CD1c-positive myeloid dendritic cell (primary cell): Measurements from ENCODE around the gene ABCA12.
"Not testable (repeated sequence)": the region's sequence is repeated elsewhere in the genome, so short reads cannot be mapped to it uniquely, and the experiment has no call there.

Experiments
- DNase-seq: peaks from one replicate; pipeline ENCODE4 v3.0.0-alpha.2; 2016; ENCODE audit errors: extremely low spot score

ABCA12 gene, protein sequence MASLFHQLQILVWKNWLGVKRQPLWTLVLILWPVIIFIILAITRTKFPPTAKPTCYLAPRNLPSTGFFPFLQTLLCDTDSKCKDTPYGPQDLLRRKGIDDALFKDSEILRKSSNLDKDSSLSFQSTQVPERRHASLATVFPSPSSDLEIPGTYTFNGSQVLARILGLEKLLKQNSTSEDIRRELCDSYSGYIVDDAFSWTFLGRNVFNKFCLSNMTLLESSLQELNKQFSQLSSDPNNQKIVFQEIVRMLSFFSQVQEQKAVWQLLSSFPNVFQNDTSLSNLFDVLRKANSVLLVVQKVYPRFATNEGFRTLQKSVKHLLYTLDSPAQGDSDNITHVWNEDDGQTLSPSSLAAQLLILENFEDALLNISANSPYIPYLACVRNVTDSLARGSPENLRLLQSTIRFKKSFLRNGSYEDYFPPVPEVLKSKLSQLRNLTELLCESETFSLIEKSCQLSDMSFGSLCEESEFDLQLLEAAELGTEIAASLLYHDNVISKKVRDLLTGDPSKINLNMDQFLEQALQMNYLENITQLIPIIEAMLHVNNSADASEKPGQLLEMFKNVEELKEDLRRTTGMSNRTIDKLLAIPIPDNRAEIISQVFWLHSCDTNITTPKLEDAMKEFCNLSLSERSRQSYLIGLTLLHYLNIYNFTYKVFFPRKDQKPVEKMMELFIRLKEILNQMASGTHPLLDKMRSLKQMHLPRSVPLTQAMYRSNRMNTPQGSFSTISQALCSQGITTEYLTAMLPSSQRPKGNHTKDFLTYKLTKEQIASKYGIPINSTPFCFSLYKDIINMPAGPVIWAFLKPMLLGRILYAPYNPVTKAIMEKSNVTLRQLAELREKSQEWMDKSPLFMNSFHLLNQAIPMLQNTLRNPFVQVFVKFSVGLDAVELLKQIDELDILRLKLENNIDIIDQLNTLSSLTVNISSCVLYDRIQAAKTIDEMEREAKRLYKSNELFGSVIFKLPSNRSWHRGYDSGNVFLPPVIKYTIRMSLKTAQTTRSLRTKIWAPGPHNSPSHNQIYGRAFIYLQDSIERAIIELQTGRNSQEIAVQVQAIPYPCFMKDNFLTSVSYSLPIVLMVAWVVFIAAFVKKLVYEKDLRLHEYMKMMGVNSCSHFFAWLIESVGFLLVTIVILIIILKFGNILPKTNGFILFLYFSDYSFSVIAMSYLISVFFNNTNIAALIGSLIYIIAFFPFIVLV (N-terminal part only)

DNA sequence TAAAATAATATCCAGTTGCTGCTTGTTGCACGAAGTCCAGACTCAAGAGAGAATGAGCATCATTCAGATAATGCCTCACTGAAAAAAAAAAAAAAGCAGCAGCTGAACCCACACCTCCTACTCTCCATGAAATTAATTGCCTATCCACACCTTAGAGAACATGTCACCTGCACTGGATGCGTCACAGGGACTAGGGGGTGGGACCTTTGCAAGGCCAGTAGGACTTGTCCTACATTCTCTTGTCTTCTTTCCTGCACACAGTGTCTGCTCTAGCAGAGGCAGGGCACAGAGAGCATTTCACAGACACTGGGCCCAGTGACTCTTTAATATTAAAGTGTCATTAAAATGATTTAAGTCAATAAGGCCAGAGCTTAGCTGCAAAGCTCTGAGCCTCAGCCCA is at the start of gene ABCA12:
Gene ABCA12, minus strand, starts transcription at position 148 of the 400 bp plus-strand sequence. CDS start 418 bp downstream, outside the sequence.
- DNase-seq = no peak

DNA sequence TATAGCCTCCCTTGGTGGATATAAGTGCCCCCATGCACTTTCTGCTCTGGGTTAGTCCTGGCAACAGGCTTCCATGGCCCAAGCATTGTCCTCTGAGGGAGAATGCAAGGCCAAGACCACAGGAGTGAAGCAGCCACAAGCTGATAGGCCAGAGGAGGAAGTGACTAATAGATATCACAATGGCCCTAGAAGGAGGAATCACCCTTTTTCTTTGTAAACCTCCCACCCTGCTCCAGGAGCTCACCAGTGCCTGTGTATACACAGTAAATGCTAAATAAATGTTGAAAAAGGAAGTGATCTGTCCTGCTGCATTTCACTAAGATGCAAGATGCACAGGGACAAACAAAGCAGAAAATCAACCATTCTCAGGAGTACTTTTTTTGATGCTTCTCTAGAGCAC is 49.7 kb upstream of the ABCA12 start:
- no peak for DNase-seq

DNA sequence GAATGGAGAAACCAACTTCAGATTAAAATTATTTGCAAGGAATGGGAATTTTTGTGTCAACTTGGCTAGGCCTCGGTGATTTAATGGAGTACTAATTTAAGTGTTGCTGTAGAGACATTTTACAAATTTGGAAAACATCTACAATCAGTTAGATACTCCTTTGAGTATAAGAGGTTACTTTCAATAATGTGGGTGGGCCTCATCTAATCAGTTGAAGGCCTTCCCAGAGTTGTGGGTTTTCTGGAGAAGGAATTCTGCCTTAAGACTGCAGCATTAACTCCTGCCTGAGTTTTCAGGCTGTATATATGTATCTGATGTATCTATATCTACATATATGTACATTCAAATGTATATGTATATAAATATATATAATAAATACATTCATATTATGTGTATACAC is 47.6 kb upstream of the ABCA12 start:
- DNase-seq = no peak

DNA sequence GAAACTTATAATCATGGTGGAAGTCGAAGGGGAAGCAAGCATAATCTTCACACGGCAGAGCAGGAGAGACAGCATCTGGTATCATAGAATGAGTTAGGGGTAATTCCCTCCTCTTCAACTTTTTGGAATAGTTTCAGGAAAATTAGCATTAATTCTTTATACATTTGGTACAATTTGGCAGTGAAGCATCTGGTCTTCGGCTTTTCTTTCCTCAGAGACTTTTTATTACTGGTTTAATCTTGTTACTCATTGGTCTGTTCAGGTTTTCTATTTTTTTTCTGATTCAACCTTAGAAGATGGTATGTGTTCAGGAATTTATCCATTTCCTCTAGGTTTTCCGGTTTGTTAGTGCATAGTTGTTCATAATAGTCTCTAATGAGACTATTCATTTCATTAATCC is 39.7 kb upstream of the ABCA12 start:
- DNase-seq = no peak

DNA sequence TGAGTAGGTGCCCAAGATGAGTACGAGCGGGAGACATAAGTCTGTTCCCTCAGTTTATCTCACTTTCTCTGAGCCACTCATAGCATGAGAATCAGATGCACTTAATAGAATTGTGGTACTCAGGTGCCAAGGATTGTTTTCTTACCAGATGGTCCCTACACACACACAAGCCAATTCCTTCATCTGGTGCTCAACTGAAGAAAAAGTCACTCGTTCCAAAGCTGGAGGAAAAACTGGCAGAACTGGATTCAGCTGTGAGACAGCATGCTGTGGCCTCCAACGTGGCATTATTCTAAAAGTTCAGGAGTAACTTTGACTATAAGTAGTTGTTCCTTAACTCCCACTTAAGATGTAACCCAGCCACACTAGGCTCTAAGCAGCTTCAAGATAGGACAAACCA is 33.4 kb upstream of the ABCA12 start:
- DNase-seq = no peak

DNA sequence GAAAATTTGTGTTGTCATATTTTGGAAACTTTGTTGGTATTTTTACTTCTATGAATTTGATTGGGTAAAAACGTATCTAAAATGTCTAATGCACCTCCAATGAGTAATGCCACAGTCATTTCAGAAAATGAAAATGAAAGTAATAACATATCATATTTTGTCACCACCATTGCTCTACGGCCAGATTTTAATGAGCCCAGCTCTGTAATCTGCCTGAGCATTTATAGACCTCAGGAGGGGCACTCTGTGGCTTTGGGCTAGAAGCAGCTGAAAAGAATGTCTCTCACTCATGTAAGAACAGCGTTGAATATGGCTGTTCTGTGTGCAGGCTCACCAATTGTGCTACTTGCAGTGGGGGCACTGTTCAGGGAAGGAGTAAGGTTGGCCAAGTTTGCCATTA is 32.7 kb upstream of the ABCA12 start:
- DNase-seq = no peak

DNA sequence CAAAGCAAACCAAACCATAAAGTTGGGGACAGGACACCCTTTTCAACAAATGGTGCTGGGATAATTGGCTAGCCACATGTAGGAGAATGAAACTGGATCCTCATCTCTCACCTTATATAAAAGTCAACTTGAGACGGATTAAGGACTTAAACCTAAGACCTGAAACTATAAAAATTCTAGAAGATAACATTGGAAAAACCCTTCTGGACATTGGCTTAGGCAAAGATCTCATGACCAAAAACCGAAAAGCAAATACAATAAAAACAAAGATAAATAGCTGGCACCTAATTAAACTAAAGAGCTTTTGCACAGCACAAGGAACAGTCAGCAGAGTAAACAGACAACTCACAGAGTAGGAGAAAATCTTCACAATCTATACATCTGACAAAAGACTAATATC is 28.1 kb upstream of the ABCA12 start:
- not testable (repeated sequence) for DNase-seq

DNA sequence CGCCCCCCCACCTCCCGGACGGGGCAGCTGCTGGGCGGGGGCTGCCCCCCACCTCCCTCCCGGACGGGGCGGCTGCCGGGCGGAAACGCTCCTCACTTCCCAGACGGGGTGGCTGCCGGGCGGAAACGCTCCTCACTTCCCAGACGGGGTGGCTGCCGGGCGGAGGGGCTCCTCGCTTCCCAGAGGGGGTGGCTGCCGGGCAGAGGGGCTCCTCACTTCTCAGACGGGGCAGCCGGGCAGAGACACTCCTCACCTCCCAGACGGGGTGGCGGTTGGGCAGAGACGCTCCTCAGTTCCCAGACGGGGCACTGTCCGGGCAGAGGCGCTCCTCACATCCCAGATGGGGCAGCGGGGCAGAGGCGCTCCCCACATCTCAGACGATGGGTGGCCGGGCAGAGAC is 24.9 kb upstream of the ABCA12 start:
- DNase-seq = not testable (repeated sequence)

DNA sequence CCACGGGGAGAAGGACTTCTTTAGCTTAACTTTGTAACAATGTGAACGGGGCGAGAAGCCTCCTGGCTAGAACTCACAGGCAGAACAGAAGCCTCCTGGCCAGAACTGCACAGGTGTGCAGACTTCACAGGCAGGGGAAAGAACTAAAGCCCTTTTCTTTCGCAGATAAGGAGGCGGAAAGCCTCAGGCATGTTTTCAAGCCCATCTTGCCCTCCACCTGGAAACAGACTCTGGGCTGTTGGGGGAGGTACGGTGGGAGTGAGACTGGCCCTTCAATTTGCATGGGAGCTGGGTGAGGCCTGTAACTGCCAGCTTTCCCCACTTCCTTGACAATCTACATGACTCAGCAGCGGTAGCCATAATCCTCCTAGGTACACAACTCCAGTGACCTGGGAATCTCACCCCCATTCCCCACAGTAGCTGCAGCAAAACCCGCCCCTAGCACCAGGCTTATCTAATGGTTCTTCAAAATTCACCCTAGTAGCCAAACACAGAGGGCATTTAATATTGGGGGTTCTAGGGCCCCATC is 22.9 kb upstream of the ABCA12 start:
- DNase-seq = no peak

DNA sequence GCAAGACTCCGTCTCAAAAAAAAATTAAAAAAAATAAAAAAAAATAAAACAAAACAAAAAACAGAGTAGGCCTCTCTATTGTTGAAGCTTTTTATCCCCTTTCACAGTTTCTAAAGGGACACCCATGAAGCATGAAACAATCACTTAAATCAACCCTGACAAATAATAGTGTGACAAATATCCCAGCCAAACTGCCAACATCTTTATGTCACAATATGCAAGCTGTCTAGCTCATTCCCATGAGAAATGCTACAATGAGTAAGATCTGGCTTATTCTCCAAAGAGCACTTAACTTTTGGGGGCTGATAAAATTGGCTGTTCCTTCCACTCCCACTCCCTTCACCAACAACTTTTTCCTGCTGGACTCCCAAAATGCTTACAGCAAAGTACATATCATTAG is 21.7 kb upstream of the ABCA12 start:
- DNase-seq = no peak

DNA sequence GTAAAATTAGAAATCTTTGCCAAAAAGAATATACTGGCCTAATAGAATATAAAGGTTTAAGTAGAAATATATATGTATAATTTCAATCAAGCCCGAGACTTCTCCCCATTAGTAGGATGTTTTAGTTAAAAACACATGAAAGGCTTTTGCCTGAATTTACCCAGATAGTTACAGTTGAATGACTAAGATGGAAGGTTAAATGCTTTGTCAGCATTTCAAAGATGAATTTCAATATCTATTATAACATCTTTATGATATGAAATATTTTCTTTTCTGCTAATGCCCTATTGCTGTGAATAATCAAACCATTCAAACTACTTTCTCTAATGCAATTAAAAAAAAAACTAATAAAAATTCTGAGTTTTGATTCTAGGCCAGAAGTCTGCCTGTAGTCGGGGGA is 18.0 kb upstream of the ABCA12 start:
- DNase-seq = no peak

DNA sequence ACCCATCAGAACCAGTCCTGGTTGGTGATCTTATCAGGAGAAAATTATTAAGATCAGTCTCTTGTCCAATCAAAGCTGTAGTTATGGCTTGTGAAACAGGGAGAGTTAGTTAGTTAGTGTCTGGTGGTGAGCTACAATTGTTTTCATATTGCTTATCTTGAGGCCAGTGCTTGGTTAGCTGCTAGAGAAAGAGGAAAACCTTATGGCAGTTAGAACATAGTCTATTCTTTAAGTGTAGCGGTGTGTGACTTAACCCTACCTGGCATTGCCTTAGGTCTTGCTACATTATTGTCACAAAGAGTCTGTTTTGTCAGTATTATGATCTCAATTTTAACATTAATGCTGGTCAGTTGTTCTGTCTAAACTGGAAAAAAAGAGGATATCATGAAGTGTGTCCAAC is 11.5 kb upstream of the ABCA12 start:
- no peak for DNase-seq

DNA sequence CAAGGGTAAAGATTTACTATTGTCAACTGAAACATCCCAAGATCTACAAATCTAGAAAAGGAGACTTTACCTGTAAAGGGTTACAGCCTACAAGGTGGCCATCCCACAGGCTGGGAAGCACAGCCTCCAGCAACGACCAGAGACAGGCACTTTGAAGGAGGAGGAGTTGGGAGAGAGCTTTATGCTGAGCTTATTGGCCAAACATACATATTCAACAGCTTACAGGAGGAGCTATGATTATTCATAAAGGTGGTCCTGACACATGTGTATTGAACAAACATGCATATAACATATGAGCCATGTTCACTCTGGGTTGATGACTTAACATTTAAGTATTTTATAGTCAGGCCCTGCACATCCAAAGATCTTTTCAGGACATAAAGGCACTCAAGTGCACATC is 11.1 kb upstream of the ABCA12 start:
- DNase-seq = no peak

DNA sequence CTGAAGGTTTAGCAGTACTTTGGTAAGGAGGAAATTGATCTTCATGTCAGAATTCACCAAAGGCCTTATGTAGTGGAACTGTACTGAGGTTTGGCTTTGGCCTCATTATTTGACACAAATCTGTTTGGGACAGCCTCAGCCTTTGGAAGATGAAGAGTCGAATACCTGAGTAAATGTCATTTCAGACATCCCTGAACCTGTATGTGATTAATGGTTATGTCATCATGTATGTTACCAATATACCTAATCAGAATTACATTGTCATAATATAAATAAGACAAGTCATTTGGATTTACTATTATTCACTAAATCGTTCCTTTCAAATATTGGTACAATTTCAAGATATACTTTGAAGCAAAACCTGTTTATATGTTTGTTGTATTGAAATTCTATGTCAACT is 10.6 kb upstream of the ABCA12 start:
- DNase-seq = no peak

DNA sequence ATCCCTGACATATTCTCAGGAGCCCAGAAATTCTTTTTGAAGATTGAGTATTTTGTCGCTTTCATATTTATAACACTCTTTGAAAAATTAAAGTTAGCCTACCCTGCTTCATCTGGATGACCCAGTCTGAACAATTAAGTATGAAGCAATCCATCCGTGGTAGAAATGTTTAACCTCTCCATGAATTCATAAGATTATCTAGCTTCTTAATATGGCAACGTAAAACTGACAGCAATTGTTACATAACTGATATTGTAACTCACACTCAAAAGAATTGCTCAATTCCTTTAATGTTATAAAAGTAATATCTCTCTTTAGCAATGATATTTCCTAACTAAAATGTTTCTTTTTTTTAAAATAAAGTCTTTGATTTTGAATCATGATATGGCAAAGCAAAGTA is 7.2 kb upstream of the ABCA12 start:
- no peak for DNase-seq

DNA sequence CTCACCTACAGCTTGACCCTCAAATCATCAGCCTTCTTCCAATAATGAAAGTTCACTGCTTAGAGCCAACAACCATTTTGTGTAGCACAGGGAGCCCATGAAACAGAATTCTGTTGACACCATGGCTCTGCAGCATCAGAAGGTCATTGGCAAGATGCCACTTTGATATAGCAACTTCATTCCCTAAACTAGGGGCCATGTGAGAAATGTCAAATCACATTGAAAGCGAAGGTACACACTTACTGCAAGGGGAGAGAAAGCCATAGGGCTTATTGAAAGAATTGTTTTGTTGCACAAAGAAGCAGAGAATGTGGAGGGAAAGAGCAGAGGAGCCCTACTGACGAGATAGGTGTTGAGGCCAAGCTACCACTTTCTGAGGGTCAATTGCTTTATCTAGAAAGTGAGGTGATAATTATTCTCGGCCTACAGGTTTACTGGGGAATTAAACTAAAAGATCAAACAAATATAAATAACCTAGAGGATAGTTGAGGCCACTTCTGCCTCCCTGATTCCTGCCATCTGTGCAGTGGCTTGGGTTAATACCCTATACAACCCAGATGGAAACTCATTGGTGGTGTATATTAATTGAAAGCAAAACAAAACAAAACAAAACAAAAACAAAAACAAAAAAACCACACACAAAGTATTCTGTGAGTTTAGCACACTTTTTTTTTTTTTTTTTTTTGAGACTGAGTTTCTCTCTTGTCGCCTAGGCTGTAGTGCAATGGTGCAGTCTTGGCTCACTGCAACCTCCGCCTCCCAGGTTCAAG is 5.9 kb upstream of the ABCA12 start:
- no peak for DNase-seq

DNA sequence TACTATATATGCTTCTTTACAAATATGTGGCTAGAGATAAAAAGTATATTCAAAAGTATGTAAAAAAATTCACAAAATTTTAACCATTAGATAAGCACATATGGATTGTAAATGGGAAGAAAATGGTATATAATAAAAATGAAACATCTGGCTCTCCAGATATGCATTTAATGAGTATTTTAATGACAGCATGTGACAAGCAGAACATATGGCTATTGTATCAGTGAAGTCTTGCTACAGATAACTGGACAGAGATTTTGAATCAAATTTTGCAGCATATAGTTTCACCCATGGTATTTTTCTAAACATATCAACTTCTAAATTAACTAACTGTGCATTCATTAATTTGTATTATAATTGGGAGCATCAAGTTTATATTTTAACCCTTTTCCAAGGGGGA is 5.0 kb upstream of the ABCA12 start:
- DNase-seq = no peak

DNA sequence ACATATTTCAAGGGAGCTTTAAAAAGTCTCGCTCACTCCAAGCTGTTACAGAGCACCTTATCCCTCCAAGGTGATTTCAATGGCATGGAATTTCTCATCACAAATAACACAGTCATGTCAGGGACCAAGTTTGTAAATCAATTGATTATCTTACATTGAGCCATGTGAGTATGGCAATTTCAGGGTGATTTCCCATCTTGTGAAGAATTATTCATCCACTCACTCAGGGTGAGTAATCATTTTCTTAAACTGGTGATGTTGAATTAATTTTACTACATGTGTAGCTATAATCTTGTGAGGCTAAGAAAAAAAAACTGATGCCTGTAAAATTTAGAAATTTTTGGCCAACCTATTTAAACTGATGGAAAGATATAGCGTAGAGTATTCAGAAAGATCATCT is 3.3 kb upstream of the ABCA12 start:
- DNase-seq = no peak

DNA sequence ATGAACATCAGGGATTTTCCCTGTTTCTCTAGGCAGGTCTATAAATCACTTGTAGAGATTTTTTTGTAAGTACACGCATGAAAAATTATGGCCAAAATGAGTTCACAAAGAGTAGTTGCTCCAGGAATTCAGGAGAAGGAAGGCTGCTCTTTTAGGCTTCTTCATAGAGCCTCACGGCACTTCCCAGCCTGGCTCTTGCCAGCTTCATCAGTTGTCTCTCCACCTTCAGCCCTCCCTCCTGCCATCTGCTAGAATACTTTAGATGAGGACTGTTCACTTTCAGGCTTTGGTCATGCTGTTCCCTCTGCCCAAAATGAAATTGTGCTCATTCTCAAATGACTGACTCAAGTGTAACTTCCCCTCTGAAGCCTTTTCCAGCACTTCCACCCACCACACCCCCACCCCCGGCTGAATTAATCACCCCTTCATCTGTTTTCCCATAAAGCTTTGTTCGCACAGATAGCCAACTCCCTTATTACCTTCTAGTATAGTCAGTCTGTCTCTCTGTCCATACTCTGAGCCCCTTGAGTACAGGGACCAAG is 1.8 kb upstream of the ABCA12 start:
- no peak for DNase-seq

DNA sequence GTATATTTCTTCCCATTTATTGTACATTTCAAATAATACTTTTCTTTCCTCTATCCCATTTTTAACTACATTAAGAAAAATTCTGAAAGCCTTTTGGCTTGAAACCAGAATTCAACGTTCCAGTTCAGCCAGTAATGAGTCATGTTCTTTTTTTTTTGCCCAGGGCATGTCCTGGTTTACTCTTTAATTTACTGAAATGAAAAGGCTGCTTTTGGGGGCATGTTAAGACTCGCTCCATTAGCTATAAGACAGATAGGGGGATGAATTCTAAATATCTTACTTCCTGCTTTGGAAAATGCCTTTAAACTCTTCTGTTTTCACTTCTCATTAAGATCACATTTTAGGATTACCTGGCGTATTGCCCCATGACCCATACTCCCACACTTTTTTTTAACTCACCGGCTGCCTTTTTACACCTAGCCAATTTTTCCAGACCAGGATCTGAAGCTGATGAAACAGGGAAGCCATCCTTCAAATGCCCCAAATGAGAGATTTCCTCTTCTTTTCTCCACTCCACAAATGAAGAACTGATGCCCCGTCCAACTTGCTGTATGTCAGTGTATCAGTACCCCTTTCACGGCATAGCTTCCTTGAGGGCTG is 585 bp downstream of the ABCA12 start:
- no peak for DNase-seq

DNA sequence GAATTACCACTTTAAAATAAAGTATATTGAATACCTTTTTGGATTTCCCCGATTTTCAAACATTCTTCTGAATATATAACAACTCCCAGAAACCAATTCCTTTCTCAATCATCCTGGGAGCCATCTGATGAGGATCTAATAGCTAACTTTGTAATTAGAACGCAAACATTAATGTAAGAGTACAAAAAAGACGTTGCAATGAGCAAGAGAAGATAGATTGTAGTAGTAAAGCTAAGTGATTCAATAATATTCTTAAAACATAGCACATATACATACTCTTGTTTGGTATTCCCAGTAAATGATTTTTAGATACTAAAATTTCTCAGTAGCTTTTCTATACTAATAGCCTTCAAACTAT is 1.1 kb downstream of the ABCA12 start:
- no peak for DNase-seq
